ENCODE data around the gene VRK3.
A peak's percentile ranks its signal among the peaks of the same experiment; 100 is the strongest.
"Not testable (repeated sequence)": the region's sequence is repeated elsewhere in the genome, so short reads cannot be mapped to it uniquely, and the experiment has no call there.

The VRK3 gene

GRCh38 chr19:50025022-50025793 lies at the start of gene VRK3:
TSS of gene VRK3 (minus strand) at chr19:50025372. CDS start at chr19:50016162, 9,210 bp downstream.
- DNase-seq, result peak; percentile 100

- not testable (repeated sequence) for DNase-seq
These were observed 43.2 kb upstream of the VRK3 start for GRCh38 chr19:50068382-50068781.

GRCh38 chr19:50067575-50067974 lies 42.4 kb upstream of the VRK3 start:
- no peak for DNase-seq

GRCh38 chr19:50065938-50066337 lies 40.8 kb upstream of the VRK3 start:
- DNase-seq, result no peak

- no peak for DNase-seq
These were observed 36.5 kb upstream of the VRK3 start for GRCh38 chr19:50061650-50062049.

- DNase-seq, result no peak
These were observed 34.9 kb upstream of the VRK3 start for GRCh38 chr19:50060107-50060506.

GRCh38 chr19:50059045-50059444 lies 33.9 kb upstream of the VRK3 start:
- no peak for DNase-seq

GRCh38 chr19:50058425-50058824 lies 33.3 kb upstream of the VRK3 start:
- no peak for DNase-seq

- DNase-seq, result peak; percentile 22
These were observed 27.9 kb upstream of the VRK3 start for GRCh38 chr19:50053119-50053518.

- DNase-seq, result no peak
These were observed 26.8 kb upstream of the VRK3 start for GRCh38 chr19:50051964-50052363.

- not testable (repeated sequence) for DNase-seq
These were observed 26.2 kb upstream of the VRK3 start for GRCh38 chr19:50051228-50051895.

GRCh38 chr19:50050406-50051227 lies 25.4 kb upstream of the VRK3 start:
- DNase-seq, result no peak

- no peak for DNase-seq
These were observed 22.5 kb upstream of the VRK3 start for GRCh38 chr19:50047671-50048070.

- DNase-seq, result peak; percentile 65
These were observed 21.7 kb upstream of the VRK3 start for GRCh38 chr19:50046649-50047503.

- DNase-seq, result no peak
These were observed 19.8 kb upstream of the VRK3 start for GRCh38 chr19:50044922-50045321.

- no peak for DNase-seq
These were observed 18.8 kb upstream of the VRK3 start for GRCh38 chr19:50043967-50044366.

GRCh38 chr19:50042363-50043024 lies 17.3 kb upstream of the VRK3 start:
- no peak for DNase-seq

GRCh38 chr19:50040967-50041366 lies 15.8 kb upstream of the VRK3 start:
- DNase-seq, result no peak

- no peak for DNase-seq
These were observed 14.8 kb upstream of the VRK3 start for GRCh38 chr19:50039968-50040367.

GRCh38 chr19:50036908-50037307 lies 11.7 kb upstream of the VRK3 start:
- no peak for DNase-seq

GRCh38 chr19:50030937-50031336 lies 5.8 kb upstream of the VRK3 start:
- no peak for DNase-seq

- DNase-seq, result no peak
These were observed 5.1 kb upstream of the VRK3 start for GRCh38 chr19:50030225-50030624.
